IMR-90 (cell line): ENCODE measurements around the gene ANO1. TPM values are rescaled to one million over a fixed set of nuclear protein-coding genes. Genes with fewer than 3 reads are reported as not detected.

Experiments used
- ATAC-seq: fragments of 200-7000 bp; cut with Tn5 transposase; 2 replicates; pipeline ENCODE4 v1.9.1; 2020; ENCODE audit warnings: low read depth, mild to moderate bottlenecking, moderate library complexity
- BruUV-seq: library from RNA; stranded (reverse); fragments of 400-500 nt; replicated peaks from 2 replicates; lab custom pipeline; 2021; lab: Mats Ljungman, UMichigan
- CTCF ChIA-PET: fragments of 300-600 bp; formaldehyde crosslinking; extraction: SDS; loops from one replicate; lab custom pipeline; 2021; ENCODE audit warnings: antibody characterized with exemption; lab: Yijun Ruan, JAX
- POLR2A ChIA-PET: fragments of 300-600 bp; sonication (Branson Sonifier 250); formaldehyde crosslinking; loops from one replicate; lab custom pipeline; 2022; ENCODE audit warnings: antibody characterized with exemption; ENCODE audit not compliant: unreplicated experiment; lab: Charles Lee
- DNase-seq: peaks from one replicate; pipeline ENCODE4 v3.0.0; 2013
- H2AFZ ChIP-seq: replicated peaks from 2 replicates; pipeline ENCODE3; 2013; ENCODE audit warnings: low read length, mild to moderate bottlenecking; ENCODE audit not compliant: poor library complexity
- H2AK5ac ChIP-seq: 2 replicates; pipeline ENCODE4 v1.6.1; 2013; ENCODE audit warnings: low read depth, low read length, inconsistent platforms
- H2AK9ac ChIP-seq: replicated peaks from 2 replicates; pipeline ENCODE3; 2013; ENCODE audit warnings: mild to moderate bottlenecking, low read depth, low read length, moderate library complexity; ENCODE audit not compliant: poor library complexity
- H2BK120ac ChIP-seq: 2 replicates; pipeline ENCODE4 v1.6.1; 2013; ENCODE audit warnings: low read depth, low read length, inconsistent platforms
- H2BK15ac ChIP-seq: 3 replicates; pipeline ENCODE4 v1.6.1; 2013; ENCODE audit warnings: low read depth, low read length, inconsistent platforms
- H2BK20ac ChIP-seq: 2 replicates; pipeline ENCODE4 v1.6.1; 2013; ENCODE audit warnings: low read depth, mild to moderate bottlenecking, inconsistent platforms, low read length, moderate library complexity
- H2BK5ac ChIP-seq: 2 replicates; pipeline ENCODE4 v1.6.1; 2013; ENCODE audit warnings: mild to moderate bottlenecking, low read depth, low read length, inconsistent platforms; ENCODE audit not compliant: poor library complexity, severe bottlenecking
- H3K14ac ChIP-seq: replicated peaks from 2 replicates; pipeline ENCODE4 v1.6.1; 2013; ENCODE audit warnings: low read depth, low read length, inconsistent platforms
- H3K18ac ChIP-seq: 2 replicates; pipeline ENCODE4 v1.6.1; 2013; ENCODE audit warnings: low read depth, low read length, control low read depth
- H3K23ac ChIP-seq: 2 replicates; pipeline ENCODE4 v1.6.1; 2013; ENCODE audit warnings: low read depth, low read length, inconsistent platforms
- H3K27ac ChIP-seq: 2 replicates; pipeline ENCODE4 v1.5.1; 2013; ENCODE audit warnings: mild to moderate bottlenecking, control low read depth, low read length; ENCODE audit not compliant: insufficient read depth
- H3K27me3 ChIP-seq: 2 replicates; pipeline ENCODE4 v1.6.1; 2013; ENCODE audit warnings: low read length; ENCODE audit not compliant: control insufficient read depth, insufficient read depth
- H3K36me3 ChIP-seq: 2 replicates; pipeline ENCODE4 v1.6.1; 2013; ENCODE audit warnings: low read length, mixed read lengths; ENCODE audit not compliant: control insufficient read depth, insufficient read depth
- H3K4ac ChIP-seq: 2 replicates; pipeline ENCODE4 v1.6.1; 2013; ENCODE audit warnings: low read depth, low read length, inconsistent platforms
- H3K4me1 ChIP-seq: 2 replicates; pipeline ENCODE4 v1.6.1; 2013; ENCODE audit warnings: low read length, mixed read lengths; ENCODE audit not compliant: control insufficient read depth, insufficient read depth
- H3K4me2 ChIP-seq: 2 replicates; pipeline ENCODE4 v1.6.1; 2013; ENCODE audit warnings: low read depth, mild to moderate bottlenecking, control low read depth, low read length, moderate library complexity
- H3K4me3 ChIP-seq: 2 replicates; pipeline ENCODE4 v1.5.1; 2013; ENCODE audit warnings: low read depth, mild to moderate bottlenecking, control low read depth, low read length, moderate library complexity; ENCODE audit not compliant: insufficient read depth
- H3K56ac ChIP-seq: 2 replicates; pipeline ENCODE4 v1.6.1; 2013; ENCODE audit warnings: low read length, inconsistent platforms; ENCODE audit not compliant: insufficient read depth; ENCODE audit errors: extremely low read depth
- H3K79me1 ChIP-seq, 2 experiments: 2 replicates each; pipeline ENCODE4 v1.6.1; 2013; ENCODE audit warnings: low read length in 2 of 2, inconsistent platforms in 1 of 2, low read depth in 1 of 2
- H3K9ac ChIP-seq: 2 replicates; pipeline ENCODE4 v1.6.1; 2013; ENCODE audit warnings: low read depth, low read length, control low read depth
- H3K9me1 ChIP-seq: 2 replicates; pipeline ENCODE4 v1.6.1; 2013; ENCODE audit warnings: low read length, inconsistent platforms; ENCODE audit not compliant: insufficient read depth
- H3K9me3 ChIP-seq: 2 replicates; pipeline ENCODE4 v1.6.1; 2013; ENCODE audit warnings: low read length; ENCODE audit not compliant: control insufficient read depth, insufficient read depth
- H4K20me1 ChIP-seq: 2 replicates; pipeline ENCODE4 v1.6.1; 2013; ENCODE audit warnings: low read length, inconsistent platforms; ENCODE audit not compliant: insufficient read depth
- H4K5ac ChIP-seq: 2 replicates; pipeline ENCODE4 v1.6.1; 2013; ENCODE audit warnings: mild to moderate bottlenecking, low read depth, low read length, control low read depth
- H4K8ac ChIP-seq, 2 experiments: 2 replicates each; pipeline ENCODE4 v1.6.1; 2013; ENCODE audit warnings: low read depth in 2 of 2, low read length in 2 of 2, control low read depth in 1 of 2, inconsistent platforms in 1 of 2
- H4K91ac ChIP-seq: 2 replicates; pipeline ENCODE4 v1.6.1; 2013; ENCODE audit warnings: low read depth, low read length, inconsistent platforms; ENCODE audit not compliant: insufficient read depth
- MXI1 ChIP-seq: IDR thresholded peaks from 2 replicates; pipeline ENCODE4 v1.6.1; 2012; ENCODE audit warnings: low read depth, mild to moderate bottlenecking, low read length, moderate library complexity, borderline replicate concordance
- USF2 ChIP-seq: fragments of 150-350 bp; IDR thresholded peaks from 2 replicates; pipeline ENCODE4 v1.6.1; 2017; ENCODE audit warnings: mild to moderate bottlenecking, antibody characterized with exemption, low read length, low read depth
- WGBS, 2 experiments: methylation state at CpG; one replicate each; pipeline versions ENCODE4 v1.1.5 to v1.1.7; 2013; ENCODE audit warnings: missing lambda C conversion rate in 2 of 2; ENCODE audit not compliant: insufficient read length in 1 of 2; ENCODE audit errors: extremely low coverage in 2 of 2; 5-methylcytosine and 5-hydroxymethylcytosine counted together
- dilution Hi-C: fragments of 300-500 bp; cut with HindIII; formaldehyde crosslinking; loops from one replicate; pipeline ENCODE4 v1.14.3; 2018; ENCODE audit warnings: low sequenced_read_pairs; ENCODE audit not compliant: unreplicated experiment
- in situ Hi-C: fragments of 300-500 bp; cut with MboI; formaldehyde crosslinking; loops from 3 replicates; pipeline ENCODE4 v1.14.3; 2019; ENCODE audit warnings: low sequenced_read_pairs, inconsistent platforms, mixed read lengths
- intact Hi-C: fragments of 100-400 bp; cut with micrococcal nuclease; formaldehyde crosslinking; loops from 2 replicates; pipeline ENCODE4 v1.10.0; 2022
- polyA plus RNA-seq, 3 experiments: library from polyadenylated mRNA; depleted of rRNA; stranded (reverse); fragments of >200 nt; gene quantifications; 2 replicates each; pipeline ENCODE4 v1.2.3, GENCODE V29; 2012; ENCODE audit warnings: low replicate concordance in 1 of 3
- total RNA-seq: library from RNA; depleted of rRNA; stranded (reverse); fragments of >200 nt; gene quantifications from 2 replicates; pipeline ENCODE4 v1.2.3, GENCODE V29; 2012

ANO1 gene
- total and polyA plus RNA-seq, 2 of the 4 experiments (the other 2 are of a cell fraction) = 4.1 to 10.7 TPM

- Histone ChIP-seq H4K20me1 (no peaks in the 10 kb centered on the region), H3K18ac (no peak overlapping the region), H2AK9ac (no peak overlapping the region), H3K23ac (no peak overlapping the region), H4K8ac (no peak overlapping the region), H3K4me2 (no peak overlapping the region), H3K9me3 (peaks cover 42% of the 10 kb centered on the region), H3K27ac (no peak overlapping the region), H2AK5ac (no peak overlapping the region), H2BK20ac (no peak overlapping the region), H3K9ac (no peak overlapping the region), H3K36me3 (no peaks in the 10 kb centered on the region), H3K9me1 (no peaks in the 10 kb centered on the region), H3K27me3 (no peaks in the 10 kb centered on the region), H3K4ac (no peak overlapping the region), H3K56ac (no peak overlapping the region), H2AFZ (no peak overlapping the region), H4K91ac (no peak overlapping the region), H3K4me3 (no peak overlapping the region), H2BK120ac (no peak overlapping the region), H3K4me1 (no peaks in the 10 kb centered on the region), H3K14ac (no peak overlapping the region), H3K79me1 (no peaks in the 10 kb centered on the region), H2BK5ac (no peak overlapping the region), H4K5ac (no peak overlapping the region), H2BK15ac (no peak overlapping the region)
- no peak for DNase-seq
- CTCF ChIA-PET = no interaction called here
- POLR2A ChIA-PET = no interaction called here
- intact Hi-C loops (no loop called here), dilution Hi-C loops (no loop called here), in situ Hi-C loops (no loop called here)
- no peak for TF ChIP-seq MXI1
- no peak for TF ChIP-seq USF2
- 85% methylated on average over 6 of the region's 11 CpGs; no CpG with 5 or more reads in 1 of the 2 experiments for WGBS, 2 experiments
- ATAC-seq = no peak
- BruUV-seq = no TSS peak
Observed at GRCh38 chr11:70040452-70040851, 37.7 kb upstream of the ANO1 start.
